HepG2 (cell line): ENCODE results near the gene ADPGK. TPM values are rescaled to one million over a fixed set of nuclear protein-coding genes. Genes with fewer than 3 reads are reported as not detected.

ENCODE experiments used
- GATAD1 ChIP-seq: IDR thresholded peaks from 2 replicates; pipeline ENCODE4 v1.6.1; 2016; ENCODE audit warnings: missing genetic modification reagents, missing compliant biosample characterization
- GFI1 ChIP-seq: sonication (generic); formaldehyde crosslinking; IDR thresholded peaks from 2 replicates; pipeline ENCODE4 v1.5.0; 2020; ENCODE audit warnings: missing genetic modification reagents, mild to moderate bottlenecking, borderline replicate concordance
- IKZF1 ChIP-seq: fragments of 450-650 bp; IDR thresholded peaks from 2 replicates; pipeline ENCODE4 v1.7.1; 2016
- ISL2 ChIP-seq: sonication (generic); formaldehyde crosslinking; IDR thresholded peaks from 2 replicates; pipeline ENCODE4 v1.5.0; 2020; ENCODE audit warnings: missing genetic modification reagents
- ISX ChIP-seq: sonication (generic); formaldehyde crosslinking; conservative IDR thresholded peaks from 2 replicates; pipeline ENCODE4 v1.5.0; 2020; ENCODE audit warnings: missing genetic modification reagents
- KDM5B ChIP-seq: sonication (generic); formaldehyde crosslinking; IDR thresholded peaks from 2 replicates; pipeline ENCODE4 v1.4.0; 2020; ENCODE audit warnings: missing genetic modification reagents, mild to moderate bottlenecking, borderline replicate concordance
- KMT2B ChIP-seq: IDR thresholded peaks from 2 replicates; pipeline ENCODE4 v1.6.1; 2016; ENCODE audit warnings: missing genetic modification reagents, missing compliant biosample characterization
- NPAS2 ChIP-seq: sonication (generic); formaldehyde crosslinking; IDR thresholded peaks from 2 replicates; pipeline ENCODE4 v1.8.0; 2022; ENCODE audit warnings: mild to moderate bottlenecking, missing genetic modification reagents, borderline replicate concordance
- PHF20 ChIP-seq: sonication (generic); formaldehyde crosslinking; IDR thresholded peaks from 2 replicates; pipeline ENCODE4 v1.5.0; 2020; ENCODE audit warnings: mild to moderate bottlenecking, missing genetic modification reagents
- RAD51 ChIP-seq: fragments of 450-650 bp; IDR thresholded peaks from 2 replicates; pipeline ENCODE4 v1.6.1; 2016; ENCODE audit warnings: borderline replicate concordance
- RELA ChIP-seq: sonication (generic); formaldehyde crosslinking; IDR thresholded peaks from 2 replicates; pipeline ENCODE4 v1.4.0; 2020; ENCODE audit warnings: missing genetic modification reagents
- SIN3A ChIP-seq: IDR thresholded peaks from 2 replicates; pipeline ENCODE4 v1.6.1; 2011; ENCODE audit warnings: low read depth, mild to moderate bottlenecking, control low read depth, low read length, borderline replicate concordance
- SMYD3 ChIP-seq: sonication (generic); formaldehyde crosslinking; IDR thresholded peaks from 2 replicates; pipeline ENCODE4 v1.8.1; 2023; ENCODE audit warnings: mild to moderate bottlenecking, missing genetic modification reagents
- TAF1 ChIP-seq: sonication (generic); formaldehyde crosslinking; IDR thresholded peaks from 2 replicates; pipeline ENCODE4 v1.4.0; 2020; ENCODE audit warnings: missing genetic modification reagents
- TBX3 ChIP-seq: fragments of 450-650 bp; IDR thresholded peaks from 2 replicates; pipeline ENCODE4 v1.6.1; 2017; ENCODE audit warnings: antibody characterized with exemption, mild to moderate bottlenecking, inconsistent platforms, borderline replicate concordance
- XBP1 ChIP-seq: sonication (generic); formaldehyde crosslinking; IDR thresholded peaks from 2 replicates; pipeline ENCODE4 v1.5.0; 2020; ENCODE audit warnings: missing genetic modification reagents
- ZNF10 ChIP-seq: sonication (generic); formaldehyde crosslinking; IDR thresholded peaks from 2 replicates; pipeline ENCODE4 v1.4.0; 2020; ENCODE audit warnings: mild to moderate bottlenecking, low read depth, missing genetic modification reagents, borderline replicate concordance
- ZNF253 ChIP-seq: sonication (generic); formaldehyde crosslinking; IDR thresholded peaks from 2 replicates; pipeline ENCODE4 v1.8.0; 2022; ENCODE audit warnings: mild to moderate bottlenecking, missing genetic modification reagents, borderline replicate concordance
- ZNF3 ChIP-seq: IDR thresholded peaks from 2 replicates; pipeline ENCODE4 v1.7.0; 2017; ENCODE audit warnings: inconsistent platforms
- ZNF432 ChIP-seq: sonication (generic); formaldehyde crosslinking; IDR thresholded peaks from 2 replicates; pipeline ENCODE4 v1.5.0; 2020; ENCODE audit warnings: missing genetic modification reagents, mild to moderate bottlenecking, borderline replicate concordance
- ZNF572 ChIP-seq: sonication (generic); formaldehyde crosslinking; IDR thresholded peaks from 2 replicates; pipeline ENCODE4 v1.5.1; 2020; ENCODE audit warnings: mild to moderate bottlenecking, missing genetic modification reagents
- ZNF674 ChIP-seq: sonication (generic); formaldehyde crosslinking; IDR thresholded peaks from 2 replicates; pipeline ENCODE4 v1.5.0; 2020; ENCODE audit warnings: low read depth, mild to moderate bottlenecking, missing genetic modification reagents
- ZNF749 ChIP-seq: sonication (generic); formaldehyde crosslinking; IDR thresholded peaks from 2 replicates; pipeline ENCODE4 v1.8.0; 2022; ENCODE audit warnings: mild to moderate bottlenecking, missing genetic modification reagents, moderate library complexity, borderline replicate concordance
- ZSCAN9 ChIP-seq: IDR thresholded peaks from 2 replicates; pipeline ENCODE4 v1.6.1; 2016; ENCODE audit warnings: borderline replicate concordance
- polyA plus RNA-seq, 8 experiments: library from polyadenylated mRNA; depleted of rRNA in 3 of 8; stranded (reverse) in 7 of 8; unstranded in 1 of 8; fragments of >200 nt; fragmentation: Illumina TruSeq in 4 of 8; extraction: Trizol in 4 of 8; gene quantifications; 2 replicates each; pipeline versions ENCODE4 v1.2.1 to v1.2.3, GENCODE V29; 2011 to 2016; ENCODE audit warnings: low read depth in 4 of 8, missing spikeins in 1 of 8, mixed read lengths in 1 of 8; ENCODE audit not compliant: insufficient read depth in 1 of 8
- total RNA-seq, 5 experiments: library from RNA; depleted of rRNA; stranded (reverse); fragments of >200 nt; fragmentation: Illumina TruSeq; extraction: Trizol; gene quantifications; 2 replicates each; pipeline ENCODE4 v1.2.3, GENCODE V29; 2016; ENCODE audit warnings: low read depth in 1 of 5
- TF ChIP-seq, protein P1 (sequence below): sonication (generic); formaldehyde crosslinking; IDR thresholded peaks from 2 replicates; pipeline ENCODE4 v1.5.0; 2020; ENCODE audit warnings: mild to moderate bottlenecking, missing genetic modification reagents, borderline replicate concordance
- TF ChIP-seq, protein P2 (sequence below): sonication (generic); formaldehyde crosslinking; IDR thresholded peaks from 2 replicates; pipeline ENCODE4 v1.4.0; 2020; ENCODE audit warnings: missing genetic modification reagents; ENCODE audit errors: not compliant biosample characterization
- TF ChIP-seq, protein P3 (sequence below): sonication (generic); formaldehyde crosslinking; IDR thresholded peaks from 2 replicates; pipeline ENCODE4 v1.4.0; 2020; ENCODE audit warnings: mild to moderate bottlenecking, missing genetic modification reagents
- TF ChIP-seq, protein P4 (sequence below): fragments of 450-650 bp; IDR thresholded peaks from 2 replicates; pipeline ENCODE4 v1.6.1; 2017

Gene ADPGK
- total and polyA plus RNA-seq, 2 of the 13 experiments (the other 11 are each of a cell fraction or from before 2014, with no cell fraction given): 61.6 to 67.5 TPM

DNA sequence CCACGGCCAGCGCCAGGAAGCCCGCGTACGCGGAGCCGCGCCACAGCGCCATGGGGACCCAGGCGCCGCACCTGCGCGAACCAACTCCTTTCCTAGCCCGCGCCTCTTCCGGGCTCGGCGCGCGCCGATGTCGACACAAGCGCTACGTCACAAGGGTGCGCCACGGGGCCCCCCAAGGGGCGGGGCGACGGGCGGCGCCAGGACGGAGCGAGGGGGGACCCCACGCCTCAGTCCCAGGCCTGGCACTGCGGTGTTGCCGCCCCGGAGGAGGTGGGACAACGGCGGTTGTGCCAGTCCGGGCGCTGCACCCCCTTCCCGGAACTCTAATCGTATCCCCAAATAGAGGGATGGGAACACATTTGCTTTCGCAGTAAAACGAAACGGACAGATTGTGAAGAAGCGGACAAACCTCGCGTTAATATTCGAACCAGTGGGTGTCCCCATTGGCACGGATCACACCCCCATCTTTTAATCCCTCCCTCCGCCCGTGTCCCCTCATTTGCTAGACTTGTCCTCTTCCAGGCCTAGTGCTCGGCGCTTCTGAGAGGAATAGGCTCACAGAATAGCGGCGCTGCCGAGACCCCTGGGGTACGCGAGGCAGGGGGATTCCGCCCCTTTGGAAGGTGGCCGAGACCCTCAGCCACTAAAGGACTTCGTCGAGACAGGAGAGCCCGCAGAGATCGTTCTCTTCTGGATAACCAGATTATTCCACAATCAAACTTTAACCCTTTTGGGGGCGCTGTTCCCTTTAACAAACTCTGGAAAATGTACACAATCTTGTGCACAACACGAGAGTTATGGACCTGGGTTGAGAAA lies at the start of gene ADPGK (continued):
- TF ChIP-seq, protein P1, sequence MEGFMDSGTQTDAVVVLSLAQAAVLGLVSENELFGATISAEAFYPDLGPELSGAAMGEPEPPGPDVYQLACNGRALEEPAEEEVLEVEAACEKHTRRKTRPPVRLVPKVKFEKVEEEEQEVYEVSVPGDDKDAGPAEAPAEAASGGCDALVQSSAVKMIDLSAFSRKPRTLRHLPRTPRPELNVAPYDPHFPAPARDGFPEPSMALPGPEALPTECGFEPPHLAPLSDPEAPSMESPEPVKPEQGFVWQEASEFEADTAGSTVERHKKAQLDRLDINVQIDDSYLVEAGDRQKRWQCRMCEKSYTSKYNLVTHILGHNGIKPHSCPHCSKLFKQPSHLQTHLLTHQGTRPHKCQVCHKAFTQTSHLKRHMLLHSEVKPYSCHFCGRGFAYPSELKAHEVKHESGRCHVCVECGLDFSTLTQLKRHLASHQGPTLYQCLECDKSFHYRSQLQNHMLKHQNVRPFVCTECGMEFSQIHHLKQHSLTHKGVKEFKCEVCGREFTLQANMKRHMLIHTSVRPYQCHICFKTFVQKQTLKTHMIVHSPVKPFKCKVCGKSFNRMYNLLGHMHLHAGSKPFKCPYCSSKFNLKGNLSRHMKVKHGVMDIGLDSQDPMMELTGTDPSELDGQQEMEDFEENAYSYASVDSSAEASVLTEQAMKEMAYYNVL (CRISPR knock-in tag): peak; percentile 79
- TF ChIP-seq SMYD3 (no peak), ZNF572 (CRISPR knock-in tag) (no peak), ZNF253 (CRISPR knock-in tag) (no peak), ZSCAN9 (CRISPR knock-in tag) (0 out of 2 replicates have a peak, but pooled peaks have one; percentile 49), KDM5B (CRISPR knock-in tag) (peak; percentile 95), ZNF674 (CRISPR knock-in tag) (no peak), ZNF432 (CRISPR knock-in tag) (no peak), TBX3 (no peak), NPAS2 (CRISPR knock-in tag) (no peak), ZNF10 (CRISPR knock-in tag) (no peak), RELA (CRISPR knock-in tag) (peak; percentile 82; the same call in 1 of the 2 replicates), PHF20 (peak; percentile 99), XBP1 (no peak), ISX (CRISPR knock-in tag) (no peak), RAD51 (no peak), KMT2B (peak; percentile 98), GATAD1 (CRISPR knock-in tag) (peak; percentile 99), GFI1 (CRISPR knock-in tag) (peak; percentile 85), TAF1 (peak; percentile 93), ISL2 (peak; percentile 81), ZNF3 (no peak), ZNF749 (CRISPR knock-in tag) (no peak), SIN3A (peak; percentile 98), IKZF1 (no peak)
- TF ChIP-seq, protein P2, sequence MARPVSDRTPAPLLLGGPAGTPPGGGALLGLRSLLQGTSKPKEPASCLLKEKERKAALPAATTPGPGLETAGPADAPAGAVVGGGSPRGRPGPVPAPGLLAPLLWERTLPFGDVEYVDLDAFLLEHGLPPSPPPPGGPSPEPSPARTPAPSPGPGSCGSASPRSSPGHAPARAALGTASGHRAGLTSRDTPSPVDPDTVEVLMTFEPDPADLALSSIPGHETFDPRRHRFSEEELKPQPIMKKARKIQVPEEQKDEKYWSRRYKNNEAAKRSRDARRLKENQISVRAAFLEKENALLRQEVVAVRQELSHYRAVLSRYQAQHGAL (CRISPR knock-in tag): no peak
- TF ChIP-seq, protein P3, sequence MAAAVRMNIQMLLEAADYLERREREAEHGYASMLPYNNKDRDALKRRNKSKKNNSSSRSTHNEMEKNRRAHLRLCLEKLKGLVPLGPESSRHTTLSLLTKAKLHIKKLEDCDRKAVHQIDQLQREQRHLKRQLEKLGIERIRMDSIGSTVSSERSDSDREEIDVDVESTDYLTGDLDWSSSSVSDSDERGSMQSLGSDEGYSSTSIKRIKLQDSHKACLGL (CRISPR knock-in tag): peak; percentile 89
- TF ChIP-seq, protein P4, sequence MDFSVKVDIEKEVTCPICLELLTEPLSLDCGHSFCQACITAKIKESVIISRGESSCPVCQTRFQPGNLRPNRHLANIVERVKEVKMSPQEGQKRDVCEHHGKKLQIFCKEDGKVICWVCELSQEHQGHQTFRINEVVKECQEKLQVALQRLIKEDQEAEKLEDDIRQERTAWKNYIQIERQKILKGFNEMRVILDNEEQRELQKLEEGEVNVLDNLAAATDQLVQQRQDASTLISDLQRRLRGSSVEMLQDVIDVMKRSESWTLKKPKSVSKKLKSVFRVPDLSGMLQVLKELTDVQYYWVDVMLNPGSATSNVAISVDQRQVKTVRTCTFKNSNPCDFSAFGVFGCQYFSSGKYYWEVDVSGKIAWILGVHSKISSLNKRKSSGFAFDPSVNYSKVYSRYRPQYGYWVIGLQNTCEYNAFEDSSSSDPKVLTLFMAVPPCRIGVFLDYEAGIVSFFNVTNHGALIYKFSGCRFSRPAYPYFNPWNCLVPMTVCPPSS: no peak
